ENCODE data around the gene TMEM259. TPM values are rescaled to one million over a fixed set of nuclear protein-coding genes. Genes with fewer than 3 reads are reported as not detected.

Gene TMEM259
- total and polyA plus RNA-seq, 9 of the 15 experiments (the other 6 are each of a cell fraction or from before 2014, with no cell fraction given): 0.52 to 231 (median 63.6) TPM

DNA sequence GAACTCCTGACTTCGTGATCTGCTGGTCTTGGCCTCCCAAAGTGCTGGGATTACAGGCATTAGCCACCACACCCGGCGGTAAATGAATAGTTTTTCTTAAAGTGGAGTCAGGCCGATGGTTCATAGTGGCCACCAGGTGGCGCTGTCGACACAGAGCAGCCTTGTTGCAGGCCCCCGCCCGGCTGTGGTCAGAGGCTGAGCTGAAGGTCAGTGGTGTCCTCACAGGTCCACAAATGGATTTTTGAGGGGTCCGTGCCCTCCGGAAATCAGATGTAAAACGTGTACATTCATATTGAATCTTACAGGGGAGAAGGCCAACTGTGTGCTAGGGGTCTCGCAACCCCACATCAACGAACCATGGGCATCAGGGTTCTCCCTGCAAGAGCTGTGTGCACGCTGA is 50.2 kb downstream of the TMEM259 start (continued):
- no peak for TF ChIP-seq ZNF324 (CRISPR knock-in tag; IDR thresholded peaks at IDR 0.05)
- no peak for TF ChIP-seq ELF1 (tag; IDR thresholded peaks at IDR 0.05)
- no peak for TF ChIP-seq ZC3H4 (CRISPR knock-in tag; IDR thresholded peaks at IDR 0.05; ENCODE audit: borderline replicate concordance)
- no peak for TF ChIP-seq ETV5 (CRISPR knock-in tag; IDR thresholded peaks at IDR 0.05; ENCODE audit: low read depth)
- no peak for TF ChIP-seq BACH1 (tag; IDR thresholded peaks at IDR 0.05)
- peak; percentile 47; the same call in 1 of the 2 replicates for TF ChIP-seq ESRRA (IDR thresholded peaks at IDR 0.05; ENCODE audit: borderline replicate concordance, low read depth)
- TF ChIP-seq RUNX1 (IDR thresholded peaks at IDR 0.05; ENCODE audit: low read depth): no peak
- TF ChIP-seq CREB1 (IDR thresholded peaks at IDR 0.05): no peak
- no peak for TF ChIP-seq CREB1 (CRISPR knock-in tag; IDR thresholded peaks at IDR 0.05)
- no peak for TF ChIP-seq KHSRP (IDR thresholded peaks at IDR 0.05)
- no peak for TF ChIP-seq SMAD3 (CRISPR knock-in tag; conservative IDR thresholded peaks at IDR 0.05)
- TF ChIP-seq, protein P1, sequence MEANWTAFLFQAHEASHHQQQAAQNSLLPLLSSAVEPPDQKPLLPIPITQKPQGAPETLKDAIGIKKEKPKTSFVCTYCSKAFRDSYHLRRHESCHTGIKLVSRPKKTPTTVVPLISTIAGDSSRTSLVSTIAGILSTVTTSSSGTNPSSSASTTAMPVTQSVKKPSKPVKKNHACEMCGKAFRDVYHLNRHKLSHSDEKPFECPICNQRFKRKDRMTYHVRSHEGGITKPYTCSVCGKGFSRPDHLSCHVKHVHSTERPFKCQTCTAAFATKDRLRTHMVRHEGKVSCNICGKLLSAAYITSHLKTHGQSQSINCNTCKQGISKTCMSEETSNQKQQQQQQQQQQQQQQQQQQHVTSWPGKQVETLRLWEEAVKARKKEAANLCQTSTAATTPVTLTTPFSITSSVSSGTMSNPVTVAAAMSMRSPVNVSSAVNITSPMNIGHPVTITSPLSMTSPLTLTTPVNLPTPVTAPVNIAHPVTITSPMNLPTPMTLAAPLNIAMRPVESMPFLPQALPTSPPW (CRISPR knock-in tag; IDR thresholded peaks at IDR 0.05): peak; percentile 39; the same call in 1 of the 2 replicates
- no peak for TF ChIP-seq EWSR1 (IDR thresholded peaks at IDR 0.05; ENCODE audit: borderline replicate concordance, low read depth, partially characterized antibody)
- no peak for TF ChIP-seq ZNF778 (CRISPR knock-in tag; IDR thresholded peaks at IDR 0.05)
- no peak for TF ChIP-seq SMARCE1 (IDR thresholded peaks at IDR 0.05)
- TF ChIP-seq ZNF217 (CRISPR knock-in tag; IDR thresholded peaks at IDR 0.05): no peak
- TF ChIP-seq ZSCAN32 (CRISPR knock-in tag; IDR thresholded peaks at IDR 0.05): no peak
- no peak for TF ChIP-seq KDM5B (IDR thresholded peaks at IDR 0.05; ENCODE audit: insufficient replicate concordance, low read depth, low read length)
- TF ChIP-seq POLR2G (IDR thresholded peaks at IDR 0.05; ENCODE audit: low read depth, low read length): peak; percentile 34; the same call in 1 of the 2 replicates
- TF ChIP-seq TAF15 (IDR thresholded peaks at IDR 0.05; ENCODE audit: low read depth, low read length): no peak
- no peak for TF ChIP-seq RNF2 (IDR thresholded peaks at IDR 0.05)
- TF ChIP-seq ARNT (IDR thresholded peaks at IDR 0.05): 0 out of 4 replicates have a peak, but pooled peaks of 1 of the 2 experiments have one; percentile 47
- no peak for TF ChIP-seq AFF4 (CRISPR knock-in tag; IDR thresholded peaks at IDR 0.05)
- peak; percentile 99 for TF ChIP-seq CBX1 (IDR thresholded peaks at IDR 0.05; ENCODE audit: low read depth)
- TF ChIP-seq ZNF23 (CRISPR knock-in tag; IDR thresholded peaks at IDR 0.05): no peak
- TF ChIP-seq ZC3H8 (IDR thresholded peaks at IDR 0.05): no peak
- peak in 1 of 2 experiments; percentile 82; a peak in 2 of 4 replicates for TF ChIP-seq MAZ (CRISPR knock-in tag; conservative IDR thresholded peaks at IDR 0.05 in 1 of 2, IDR thresholded peaks at IDR 0.05 in 1 of 2)
- no peak for TF ChIP-seq CBFA2T3 (IDR thresholded peaks at IDR 0.05)
- TF ChIP-seq RBM15 (IDR thresholded peaks at IDR 0.05; ENCODE audit: insufficient read depth, low read length): no peak
